Loucy (cell line): Measurements from ENCODE around the gene LRRTM2.

ENCODE experiments used
- H2AFZ ChIP-seq: fragments of 200-600 bp; sonication (generic); 2 replicates; pipeline ENCODE4 v1.6.0; 2016; ENCODE audit warnings: antibody characterized with exemption, mild to moderate bottlenecking, low read length, moderate library complexity
- H3F3A ChIP-seq: fragments of 200-600 bp; 2 replicates; pipeline ENCODE4 v1.6.0; 2016; ENCODE audit warnings: antibody characterized with exemption, low read depth, mild to moderate bottlenecking
- H3K27me3 ChIP-seq: fragments of 200-600 bp; sonication (generic); 2 replicates; pipeline ENCODE4 v1.6.1; 2014; ENCODE audit warnings: low read length, mild to moderate bottlenecking; ENCODE audit not compliant: insufficient read depth, poor library complexity, severe bottlenecking
- H3K36me3 ChIP-seq: fragments of 200-600 bp; sonication (generic); 2 replicates; pipeline ENCODE4 v1.6.1; 2016; ENCODE audit warnings: low read length; ENCODE audit not compliant: insufficient read depth
- H3K4me1 ChIP-seq: fragments of 200-600 bp; sonication (generic); 2 replicates; pipeline ENCODE4 v1.5.1; 2014; ENCODE audit warnings: low read length, mild to moderate bottlenecking; ENCODE audit not compliant: insufficient read depth, poor library complexity, severe bottlenecking
- H3K4me2 ChIP-seq: fragments of 200-600 bp; sonication (generic); 2 replicates; pipeline ENCODE4 v1.6.0; 2014; ENCODE audit warnings: antibody characterized with exemption, low read length, low read depth, mild to moderate bottlenecking; ENCODE audit not compliant: poor library complexity, severe bottlenecking
- H3K4me3 ChIP-seq: fragments of 200-600 bp; sonication (generic); 2 replicates; pipeline ENCODE4 v1.5.1; 2014; ENCODE audit warnings: low read length, mild to moderate bottlenecking, mixed read lengths; ENCODE audit not compliant: poor library complexity, severe bottlenecking
- H3K79me2 ChIP-seq: fragments of 200-600 bp; sonication (generic); 2 replicates; pipeline ENCODE4 v1.6.1; 2014; ENCODE audit warnings: low read length; ENCODE audit not compliant: insufficient read depth
- H3K9ac ChIP-seq: fragments of 200-600 bp; sonication (generic); 2 replicates; pipeline ENCODE4 v1.6.0; 2014; ENCODE audit warnings: mild to moderate bottlenecking, low read depth, low read length, moderate library complexity; ENCODE audit not compliant: poor library complexity, severe bottlenecking
- H3K9me2 ChIP-seq: fragments of 200-600 bp; sonication (generic); replicated peaks from 2 replicates; pipeline ENCODE4 v1.6.1; 2016; ENCODE audit warnings: low read depth, low read length, mixed read lengths
- H3K9me3 ChIP-seq: fragments of 200-600 bp; sonication (generic); 2 replicates; pipeline ENCODE4 v1.6.1; 2014; ENCODE audit warnings: mild to moderate bottlenecking, antibody characterized with exemption, low read length, low read depth; ENCODE audit not compliant: insufficient read depth
- H4K20me1 ChIP-seq: fragments of 200-600 bp; sonication (generic); 2 replicates; pipeline ENCODE4 v1.6.0; 2014; ENCODE audit warnings: antibody characterized with exemption, low read length, mild to moderate bottlenecking; ENCODE audit not compliant: insufficient read depth, poor library complexity, severe bottlenecking
- EZH2phosphoT487 ChIP-seq: fragments of 200-600 bp; IDR thresholded peaks from 2 replicates; pipeline ENCODE4 v1.6.1; 2018; ENCODE audit warnings: antibody characterized with exemption, mild to moderate bottlenecking, moderate library complexity, borderline replicate concordance
- TF ChIP-seq, protein P1 (sequence below): fragments of 200-600 bp; sonication (generic); conservative IDR thresholded peaks from 2 replicates; pipeline ENCODE4 v1.5.1; 2014; ENCODE audit warnings: mild to moderate bottlenecking, antibody characterized with exemption, low read length

LRRTM2 gene

DNA sequence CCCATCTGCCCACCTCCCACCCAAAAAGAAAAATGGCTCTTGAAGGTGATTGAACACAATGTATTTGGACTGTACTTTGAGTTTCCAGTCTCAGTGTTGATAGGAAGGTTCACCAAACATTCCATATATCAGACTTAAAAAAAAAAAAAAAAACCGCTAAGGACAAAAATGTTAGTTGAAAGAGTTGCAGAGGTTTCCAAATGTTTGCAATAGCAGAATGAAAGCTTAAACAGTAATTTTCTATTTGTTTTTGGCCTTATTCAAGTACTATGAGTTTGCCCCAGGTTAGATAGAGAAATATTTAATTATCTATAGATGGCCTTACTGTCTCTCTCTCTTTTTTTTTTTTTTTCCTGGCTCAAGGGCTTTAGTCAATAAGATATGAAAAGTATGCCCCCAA, 6.1 kb downstream of the LRRTM2 start:
- Histone ChIP-seq H3K9me3 (no peaks in the 10 kb centered on the region), H3K4me3 (no peak overlapping the region), H3K79me2 (no peaks in the 10 kb centered on the region), H2AFZ (no peak overlapping the region), H3K9me2 (no peaks in the 10 kb centered on the region), H4K20me1 (no peaks in the 10 kb centered on the region), H3K27me3 (no peaks in the 10 kb centered on the region), H3F3A (no peaks in the 10 kb centered on the region), H3K4me1 (peaks cover 11% of the 10 kb centered on the region), H3K4me2 (no peak overlapping the region), H3K9ac (no peak overlapping the region), H3K36me3 (no peaks in the 10 kb centered on the region)
- no peak for TF ChIP-seq EZH2phosphoT487
- TF ChIP-seq, protein P1, sequence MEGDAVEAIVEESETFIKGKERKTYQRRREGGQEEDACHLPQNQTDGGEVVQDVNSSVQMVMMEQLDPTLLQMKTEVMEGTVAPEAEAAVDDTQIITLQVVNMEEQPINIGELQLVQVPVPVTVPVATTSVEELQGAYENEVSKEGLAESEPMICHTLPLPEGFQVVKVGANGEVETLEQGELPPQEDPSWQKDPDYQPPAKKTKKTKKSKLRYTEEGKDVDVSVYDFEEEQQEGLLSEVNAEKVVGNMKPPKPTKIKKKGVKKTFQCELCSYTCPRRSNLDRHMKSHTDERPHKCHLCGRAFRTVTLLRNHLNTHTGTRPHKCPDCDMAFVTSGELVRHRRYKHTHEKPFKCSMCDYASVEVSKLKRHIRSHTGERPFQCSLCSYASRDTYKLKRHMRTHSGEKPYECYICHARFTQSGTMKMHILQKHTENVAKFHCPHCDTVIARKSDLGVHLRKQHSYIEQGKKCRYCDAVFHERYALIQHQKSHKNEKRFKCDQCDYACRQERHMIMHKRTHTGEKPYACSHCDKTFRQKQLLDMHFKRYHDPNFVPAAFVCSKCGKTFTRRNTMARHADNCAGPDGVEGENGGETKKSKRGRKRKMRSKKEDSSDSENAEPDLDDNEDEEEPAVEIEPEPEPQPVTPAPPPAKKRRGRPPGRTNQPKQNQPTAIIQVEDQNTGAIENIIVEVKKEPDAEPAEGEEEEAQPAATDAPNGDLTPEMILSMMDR: no peak

DNA sequence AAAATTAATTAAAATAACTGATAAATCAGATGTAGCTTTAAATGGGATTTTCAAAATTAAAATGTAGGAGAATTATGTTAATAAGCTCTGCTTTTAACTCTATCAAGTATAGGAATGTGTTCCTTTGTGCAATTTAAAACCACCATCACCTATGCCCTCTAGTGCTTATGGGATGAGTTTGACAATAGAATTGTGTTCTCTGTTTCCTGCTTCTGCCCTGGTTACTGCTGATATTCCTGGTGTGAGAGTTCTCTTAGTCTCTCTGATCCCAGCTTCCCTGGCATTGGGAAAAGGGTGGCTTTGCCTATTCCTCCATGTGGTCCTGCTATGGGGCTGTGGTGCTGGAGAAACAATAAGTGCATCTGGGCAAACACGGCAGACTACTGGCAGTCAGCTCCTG, 8.1 kb downstream of the LRRTM2 start:
- no peak overlapping the region for H3K4me2 ChIP-seq
- H3K9me3 ChIP-seq: peaks cover 7% of the 10 kb centered on the region
- H3K4me1 ChIP-seq: peaks cover 10% of the 10 kb centered on the region
- no peaks in the 10 kb centered on the region for H4K20me1 ChIP-seq
- no peak overlapping the region for H3K4me3 ChIP-seq
- no peaks in the 10 kb centered on the region for H3K79me2 ChIP-seq
- H2AFZ ChIP-seq: no peak overlapping the region
- no peak for TF ChIP-seq EZH2phosphoT487
- TF ChIP-seq, protein P1: peak; percentile 29
- peaks cover 6% of the 10 kb centered on the region; the same call in 1 of the 2 replicates for H3K36me3 ChIP-seq
- no peaks in the 10 kb centered on the region for H3K9me2 ChIP-seq
- H3F3A ChIP-seq: no peaks in the 10 kb centered on the region
- no peak overlapping the region for H3K9ac ChIP-seq
- H3K27me3 ChIP-seq: no peaks in the 10 kb centered on the region

DNA sequence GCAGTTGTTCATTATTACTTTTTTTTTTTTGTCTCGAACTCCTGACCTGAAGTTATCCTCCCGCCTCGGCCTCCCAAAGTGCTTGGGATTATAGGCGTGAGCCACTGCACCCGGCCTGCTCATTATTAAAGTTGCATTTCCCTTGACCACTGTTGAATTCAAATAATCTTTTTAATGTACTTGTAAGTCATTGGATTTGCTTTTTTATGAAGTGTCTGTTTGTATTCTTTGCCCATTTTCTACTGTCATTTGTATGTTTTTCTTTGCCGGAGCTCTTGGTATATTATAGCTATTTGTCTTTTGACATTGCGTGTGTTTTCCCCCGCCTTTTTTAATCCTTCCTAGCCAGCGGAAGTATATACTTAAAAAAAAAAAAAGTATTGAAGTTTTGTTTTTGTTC, 22.0 kb downstream of the LRRTM2 start:
- Histone ChIP-seq H3F3A (0 out of 2 replicates have a peak, but pooled peaks cover 3% of the 10 kb centered on the region), H3K27me3 (no peaks in the 10 kb centered on the region), H3K9me3 (no peaks in the 10 kb centered on the region), H3K4me2 (no peak overlapping the region), H3K9ac (no peak overlapping the region), H3K79me2 (no peaks in the 10 kb centered on the region), H3K4me1 (peaks cover 23% of the 10 kb centered on the region), H3K36me3 (no peaks in the 10 kb centered on the region), H4K20me1 (no peaks in the 10 kb centered on the region), H2AFZ (no peak overlapping the region), H3K4me3 (no peak overlapping the region), H3K9me2 (no peaks in the 10 kb centered on the region)
- TF ChIP-seq EZH2phosphoT487: no peak
- TF ChIP-seq, protein P1: no peak
